BLaER1 (cell line): ENCODE data around the gene CDH3.
"Not testable (repeated sequence)": the region's sequence is repeated elsewhere in the genome, so short reads cannot be mapped to it uniquely, and the experiment has no call there.

ENCODE experiments used
- H3K27ac ChIP-seq: shearing (Covaris generic); formaldehyde crosslinking; 2 replicates; pipeline ENCODE4 v1.8.1; 2022
- H3K27me3 ChIP-seq: shearing (Covaris generic); formaldehyde crosslinking; 2 replicates; pipeline ENCODE4 v1.8.1; 2022
- H3K36me3 ChIP-seq: shearing (Covaris generic); formaldehyde crosslinking; 2 replicates; pipeline ENCODE4 v1.8.1; 2022
- H3K4me1 ChIP-seq: shearing (Covaris generic); formaldehyde crosslinking; 2 replicates; pipeline ENCODE4 v1.8.1; 2022
- H3K4me2 ChIP-seq: shearing (Covaris generic); formaldehyde crosslinking; 2 replicates; pipeline ENCODE4 v1.8.1; 2022
- H3K4me3 ChIP-seq: shearing (Covaris generic); formaldehyde crosslinking; 2 replicates; pipeline ENCODE4 v1.8.1; 2022
- H3K9ac ChIP-seq: shearing (Covaris generic); formaldehyde crosslinking; 2 replicates; pipeline ENCODE4 v1.8.1; 2022
- H3K9me3 ChIP-seq: shearing (Covaris generic); formaldehyde crosslinking; 2 replicates; pipeline ENCODE4 v1.8.1; 2022
- H4K20me1 ChIP-seq: shearing (Covaris generic); formaldehyde crosslinking; 2 replicates; pipeline ENCODE4 v1.8.1; 2022
- Cebpa-rat ChIP-seq: shearing (Covaris generic); IDR thresholded peaks from 2 replicates; pipeline ENCODE4 v1.8.1; 2022

Gene CDH3

GRCh38 chr16:68715471-68715870 is 70.4 kb downstream of the CDH3 start:
- no peak for TF ChIP-seq Cebpa-rat
- H3K9ac ChIP-seq: no peak overlapping the region
- H3K36me3 ChIP-seq: no peaks in the 10 kb centered on the region
- H4K20me1 ChIP-seq: no peaks in the 10 kb centered on the region
- no peak overlapping the region for H3K4me3 ChIP-seq
- no peaks in the 10 kb centered on the region for H3K9me3 ChIP-seq
- H3K4me1 ChIP-seq: peaks cover 14% of the 10 kb centered on the region
- H3K27ac ChIP-seq: no peak overlapping the region
- H3K4me2 ChIP-seq: no peak overlapping the region
- H3K27me3 ChIP-seq: no peaks in the 10 kb centered on the region

- H3K9ac ChIP-seq, H3K4me1 ChIP-seq, H3K4me2 ChIP-seq, H3K27me3 ChIP-seq, H3K9me3 ChIP-seq, H3K36me3 ChIP-seq, H3K27ac ChIP-seq, H3K4me3 ChIP-seq, H4K20me1 ChIP-seq: not testable (repeated sequence)
Observed at GRCh38 chr16:68716516-68716915, 71.4 kb downstream of the CDH3 start.

GRCh38 chr16:68717684-68718083 is 72.6 kb downstream of the CDH3 start:
- H3K9ac ChIP-seq: no peak overlapping the region
- H3K27ac ChIP-seq: no peak overlapping the region
- no peaks in the 10 kb centered on the region for H4K20me1 ChIP-seq
- H3K9me3 ChIP-seq: no peaks in the 10 kb centered on the region
- H3K36me3 ChIP-seq: no peaks in the 10 kb centered on the region
- TF ChIP-seq Cebpa-rat: no peak
- no peak overlapping the region for H3K4me2 ChIP-seq
- H3K4me1 ChIP-seq: no peaks in the 10 kb centered on the region
- H3K27me3 ChIP-seq: no peaks in the 10 kb centered on the region
- H3K4me3 ChIP-seq: no peak overlapping the region

GRCh38 chr16:68718590-68718989 is 73.5 kb downstream of the CDH3 start:
- TF ChIP-seq Cebpa-rat: no peak
- Histone ChIP-seq H3K27ac (no peak overlapping the region), H3K27me3 (no peaks in the 10 kb centered on the region), H3K9me3 (no peaks in the 10 kb centered on the region), H3K36me3 (no peaks in the 10 kb centered on the region), H3K4me1 (no peaks in the 10 kb centered on the region), H3K9ac (no peak overlapping the region), H3K4me2 (no peak overlapping the region), H4K20me1 (no peaks in the 10 kb centered on the region), H3K4me3 (no peak overlapping the region)

DNA sequence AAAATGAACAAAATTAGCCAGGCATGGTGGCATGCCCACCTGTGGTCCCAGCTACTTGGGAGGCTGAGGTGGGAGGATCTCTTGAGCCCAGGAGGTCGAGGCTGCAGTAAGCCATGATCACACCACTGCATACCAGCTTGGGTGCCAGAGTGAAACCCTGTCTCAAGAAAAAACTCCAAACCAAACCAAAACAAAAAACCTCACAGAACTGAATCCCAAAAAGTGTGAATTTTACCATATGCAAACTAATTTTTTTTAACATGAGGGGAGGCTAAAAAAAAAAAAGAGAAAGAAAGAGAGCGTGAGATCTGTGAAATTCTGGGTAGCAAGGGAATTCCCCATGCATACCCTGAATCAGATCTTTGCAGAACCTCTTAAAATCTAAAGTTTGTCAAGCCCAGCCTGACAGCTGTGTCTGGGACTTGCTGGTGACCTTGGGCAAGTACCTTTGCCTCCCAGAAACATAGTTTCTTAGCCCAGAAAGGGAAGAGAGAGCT is 74.9 kb downstream of the CDH3 start:
- Histone ChIP-seq H3K4me1 (no peaks in the 10 kb centered on the region), H3K36me3 (no peaks in the 10 kb centered on the region), H3K9ac (no peak overlapping the region), H3K9me3 (no peaks in the 10 kb centered on the region), H3K27ac (no peak overlapping the region), H4K20me1 (no peaks in the 10 kb centered on the region), H3K4me3 (no peak overlapping the region), H3K4me2 (no peak overlapping the region), H3K27me3 (no peaks in the 10 kb centered on the region)
- no peak for TF ChIP-seq Cebpa-rat

DNA sequence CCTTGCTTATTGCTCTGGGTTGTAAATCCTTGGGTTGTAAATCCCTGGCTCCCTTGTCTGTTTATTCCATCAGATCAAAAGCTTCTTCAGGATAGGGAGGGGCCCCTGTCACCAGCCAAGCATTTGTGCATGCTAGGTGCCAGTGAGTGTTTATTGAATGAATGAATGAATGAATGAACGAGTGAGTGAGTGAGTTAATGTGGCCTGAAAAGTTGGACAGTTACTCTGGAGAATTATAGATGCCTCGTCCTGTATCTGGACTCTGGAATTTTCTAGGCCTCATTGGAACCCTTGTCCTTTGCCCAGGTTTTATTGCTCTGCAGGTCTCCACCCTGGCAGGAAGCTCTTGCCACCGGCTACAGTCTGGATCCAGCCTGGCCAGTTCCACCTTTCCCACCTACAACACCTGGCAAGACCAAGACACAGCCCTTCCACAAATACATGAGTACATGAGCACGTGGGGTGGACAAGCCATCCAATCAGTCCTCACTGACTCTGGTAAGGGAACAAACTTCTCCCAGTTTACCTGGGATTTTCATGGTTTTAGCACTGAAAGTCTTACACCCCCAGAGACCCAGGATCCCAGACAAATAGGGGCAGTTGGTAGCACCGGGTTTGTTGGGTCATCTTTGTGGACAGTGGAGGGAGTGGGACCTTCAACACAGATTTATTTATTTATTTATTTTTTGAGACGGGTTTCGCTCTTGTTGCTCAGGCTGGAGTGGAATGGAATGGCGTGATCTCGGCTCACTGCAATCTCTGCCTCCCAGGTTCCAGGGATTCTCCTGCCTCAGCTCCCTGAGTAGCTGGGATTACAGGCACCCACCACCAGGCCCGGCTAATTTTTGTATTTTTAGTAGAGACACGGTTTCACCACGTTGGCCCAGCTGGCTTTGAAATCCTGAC is 77.3 kb downstream of the CDH3 start:
- H3K27me3 ChIP-seq: no peaks in the 10 kb centered on the region
- H3K36me3 ChIP-seq: no peaks in the 10 kb centered on the region
- H3K4me3 ChIP-seq: no peak overlapping the region
- TF ChIP-seq Cebpa-rat: no peak
- no peak overlapping the region for H3K9ac ChIP-seq
- H3K4me2 ChIP-seq: no peak overlapping the region
- no peaks in the 10 kb centered on the region for H3K4me1 ChIP-seq
- no peaks in the 10 kb centered on the region for H3K9me3 ChIP-seq
- H4K20me1 ChIP-seq: no peaks in the 10 kb centered on the region
- no peak overlapping the region for H3K27ac ChIP-seq

DNA sequence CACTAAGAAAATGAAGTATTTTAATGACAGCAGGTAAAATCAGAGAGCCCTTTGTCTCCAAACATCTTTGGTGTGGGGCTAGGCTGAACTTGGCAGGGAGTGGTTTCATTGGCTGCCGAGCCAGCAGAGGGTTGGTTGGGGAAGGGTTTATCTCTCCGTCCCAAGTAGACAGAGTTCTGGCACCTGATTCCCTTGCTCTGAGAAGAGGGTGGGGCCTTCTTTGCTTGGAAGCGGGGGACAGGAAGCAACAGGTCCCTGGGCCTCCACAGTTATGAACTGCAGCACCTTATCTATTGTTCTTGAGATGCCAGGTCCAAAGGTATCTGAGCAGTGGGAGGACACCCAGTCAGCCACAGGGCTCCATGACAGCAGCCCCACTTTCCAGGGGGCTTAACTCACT is 79.7 kb downstream of the CDH3 start:
- no peak overlapping the region for H3K4me2 ChIP-seq
- H4K20me1 ChIP-seq: no peaks in the 10 kb centered on the region
- TF ChIP-seq Cebpa-rat: no peak
- no peak overlapping the region for H3K9ac ChIP-seq
- H3K27ac ChIP-seq: no peak overlapping the region
- no peaks in the 10 kb centered on the region for H3K9me3 ChIP-seq
- H3K36me3 ChIP-seq: no peaks in the 10 kb centered on the region
- no peaks in the 10 kb centered on the region for H3K27me3 ChIP-seq
- no peak overlapping the region for H3K4me3 ChIP-seq
- no peaks in the 10 kb centered on the region for H3K4me1 ChIP-seq

DNA sequence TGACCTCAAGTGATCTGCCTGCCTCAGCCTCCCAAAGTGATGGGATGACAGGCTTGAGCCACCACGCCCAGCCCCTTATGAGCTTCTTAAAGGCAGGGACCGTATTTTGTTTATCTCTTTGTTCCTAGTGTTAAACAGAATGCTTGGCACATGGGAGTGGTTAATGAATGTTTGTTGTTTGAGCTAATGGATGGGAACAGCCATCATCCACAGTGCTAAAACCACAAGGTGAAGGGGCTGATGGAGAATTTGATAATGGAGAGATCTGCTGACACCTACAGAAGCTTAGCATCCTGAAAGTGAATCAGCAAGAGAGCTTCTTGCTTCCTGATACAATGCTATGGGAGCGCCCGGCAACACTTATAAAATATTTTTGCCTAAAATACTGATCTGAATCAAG is 83.4 kb downstream of the CDH3 start:
- H3K27me3 ChIP-seq: no peaks in the 10 kb centered on the region
- H3K36me3 ChIP-seq: no peaks in the 10 kb centered on the region
- H3K9ac ChIP-seq: no peak overlapping the region
- no peak overlapping the region for H3K4me3 ChIP-seq
- H3K4me2 ChIP-seq: no peak overlapping the region
- no peaks in the 10 kb centered on the region for H3K4me1 ChIP-seq
- no peak overlapping the region for H3K27ac ChIP-seq
- TF ChIP-seq Cebpa-rat: no peak
- H4K20me1 ChIP-seq: no peaks in the 10 kb centered on the region
- H3K9me3 ChIP-seq: no peaks in the 10 kb centered on the region

- Histone ChIP-seq H3K4me2 (no peak overlapping the region), H3K27ac (no peak overlapping the region), H3K4me3 (no peak overlapping the region), H3K4me1 (no peaks in the 10 kb centered on the region), H3K36me3 (no peaks in the 10 kb centered on the region), H3K9me3 (no peaks in the 10 kb centered on the region), H3K27me3 (peaks cover 4% of the 10 kb centered on the region), H3K9ac (no peak overlapping the region), H4K20me1 (no peaks in the 10 kb centered on the region)
- no peak for TF ChIP-seq Cebpa-rat
Observed at GRCh38 chr16:68731637-68732036, 86.5 kb downstream of the CDH3 start.

GRCh38 chr16:68732042-68732680 is 87.1 kb downstream of the CDH3 start:
- Histone ChIP-seq H3K4me1 (no peaks in the 10 kb centered on the region), H3K4me3 (no peak overlapping the region), H3K27ac (no peak overlapping the region)

More at GRCh38 chr16:68732042-68732680, 87.1 kb downstream of the CDH3 start:
- Histone ChIP-seq H3K9ac (no peak overlapping the region), H3K4me2 (no peak overlapping the region), H4K20me1 (no peaks in the 10 kb centered on the region), H3K27me3 (peaks cover 10% of the 10 kb centered on the region), H3K36me3 (no peaks in the 10 kb centered on the region), H3K9me3 (peaks cover 3% of the 10 kb centered on the region; the same call in 1 of the 2 replicates)
- TF ChIP-seq Cebpa-rat: no peak
